ENCODE results near the gene VIT. TPM values are rescaled to one million over a fixed set of nuclear protein-coding genes. Genes with fewer than 3 reads are reported as not detected.
A peak's percentile ranks its signal among the peaks of the same experiment; 100 is the strongest.

Gene VIT
- total and polyA plus RNA-seq, 2 experiments from 2014 or later = not detected

DNA sequence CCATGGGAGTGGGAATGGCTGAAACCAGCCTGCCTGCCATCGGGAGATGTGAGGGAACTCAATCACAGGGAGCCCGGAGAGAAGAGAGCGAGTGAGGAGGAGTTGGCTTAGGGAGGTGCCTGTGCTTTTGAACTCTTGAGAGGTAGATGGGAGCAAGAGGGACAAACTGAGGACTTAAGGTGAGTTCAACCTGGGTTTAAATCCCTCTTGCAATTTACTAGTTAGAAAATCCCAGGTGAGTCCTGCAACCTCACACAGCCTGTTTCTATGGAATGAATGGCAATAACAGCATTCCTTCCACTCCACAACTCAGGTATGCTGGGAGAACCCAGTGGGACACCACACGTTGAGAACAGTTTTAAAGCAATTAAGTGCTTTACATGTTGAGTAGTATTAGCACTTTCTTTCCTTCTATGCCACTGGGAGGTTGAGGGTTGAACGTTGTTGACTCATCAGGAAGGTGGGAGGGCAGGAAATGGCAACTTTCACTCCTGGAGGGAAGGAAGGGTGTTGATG, 57.3 kb downstream of the VIT start:
- Mint-ChIP-seq H3K4me1 (peaks cover 40% of the 10 kb centered on the region), H3K27ac (peak overlapping the region; percentile 92), H3K36me3 (ENCODE audit: low read depth) (no peaks in the 10 kb centered on the region), H3K27me3 (ENCODE audit: insufficient read depth, low read depth, poor library complexity) (peaks cover 12% of the 10 kb centered on the region), H3K9me3 (no peaks in the 10 kb centered on the region; the same call in 2 of the 3 replicates), H3K4me3 (peak overlapping the region; percentile 11; the same call in 1 of the 3 replicates)
- peak; percentile 84 for ATAC-seq
- no peaks in the 10 kb centered on the region for H3K36me3 ChIP-seq (ENCODE audit: insufficient read depth)
- no peak overlapping the region for H3K4me3 ChIP-seq
- no peaks in the 10 kb centered on the region for H3K79me2 ChIP-seq (replicated peaks; ENCODE audit: insufficient read depth)
- no peaks in the 10 kb centered on the region for H3F3A ChIP-seq (replicated peaks; ENCODE audit: low read depth)
- H3K9me2 ChIP-seq (ENCODE audit: insufficient read depth) = no peaks in the 10 kb centered on the region
- 0 out of 2 replicates have a peak overlapping the region, but pooled peaks have one; percentile 22 for H3K4me2 ChIP-seq
- TF ChIP-seq ZNF114 (CRISPR knock-in tag; IDR thresholded peaks at IDR 0.05) (no peak), NANOG (IDR thresholded peaks at IDR 0.05; ENCODE audit: borderline replicate concordance) (peak; percentile 81), STAT1 (IDR thresholded peaks at IDR 0.05; ENCODE audit: unreplicated experiment) (no peak), CREB1 (CRISPR knock-in tag; IDR thresholded peaks at IDR 0.05; ENCODE audit: low read depth) (peak; percentile 36)
- TF ChIP-seq, protein P1, sequence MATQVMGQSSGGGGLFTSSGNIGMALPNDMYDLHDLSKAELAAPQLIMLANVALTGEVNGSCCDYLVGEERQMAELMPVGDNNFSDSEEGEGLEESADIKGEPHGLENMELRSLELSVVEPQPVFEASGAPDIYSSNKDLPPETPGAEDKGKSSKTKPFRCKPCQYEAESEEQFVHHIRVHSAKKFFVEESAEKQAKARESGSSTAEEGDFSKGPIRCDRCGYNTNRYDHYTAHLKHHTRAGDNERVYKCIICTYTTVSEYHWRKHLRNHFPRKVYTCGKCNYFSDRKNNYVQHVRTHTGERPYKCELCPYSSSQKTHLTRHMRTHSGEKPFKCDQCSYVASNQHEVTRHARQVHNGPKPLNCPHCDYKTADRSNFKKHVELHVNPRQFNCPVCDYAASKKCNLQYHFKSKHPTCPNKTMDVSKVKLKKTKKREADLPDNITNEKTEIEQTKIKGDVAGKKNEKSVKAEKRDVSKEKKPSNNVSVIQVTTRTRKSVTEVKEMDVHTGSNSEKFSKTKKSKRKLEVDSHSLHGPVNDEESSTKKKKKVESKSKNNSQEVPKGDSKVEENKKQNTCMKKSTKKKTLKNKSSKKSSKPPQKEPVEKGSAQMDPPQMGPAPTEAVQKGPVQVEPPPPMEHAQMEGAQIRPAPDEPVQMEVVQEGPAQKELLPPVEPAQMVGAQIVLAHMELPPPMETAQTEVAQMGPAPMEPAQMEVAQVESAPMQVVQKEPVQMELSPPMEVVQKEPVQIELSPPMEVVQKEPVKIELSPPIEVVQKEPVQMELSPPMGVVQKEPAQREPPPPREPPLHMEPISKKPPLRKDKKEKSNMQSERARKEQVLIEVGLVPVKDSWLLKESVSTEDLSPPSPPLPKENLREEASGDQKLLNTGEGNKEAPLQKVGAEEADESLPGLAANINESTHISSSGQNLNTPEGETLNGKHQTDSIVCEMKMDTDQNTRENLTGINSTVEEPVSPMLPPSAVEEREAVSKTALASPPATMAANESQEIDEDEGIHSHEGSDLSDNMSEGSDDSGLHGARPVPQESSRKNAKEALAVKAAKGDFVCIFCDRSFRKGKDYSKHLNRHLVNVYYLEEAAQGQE (IDR thresholded peaks at IDR 0.05; ENCODE audit: unreplicated experiment) = no peak
- TF ChIP-seq, protein P2, sequence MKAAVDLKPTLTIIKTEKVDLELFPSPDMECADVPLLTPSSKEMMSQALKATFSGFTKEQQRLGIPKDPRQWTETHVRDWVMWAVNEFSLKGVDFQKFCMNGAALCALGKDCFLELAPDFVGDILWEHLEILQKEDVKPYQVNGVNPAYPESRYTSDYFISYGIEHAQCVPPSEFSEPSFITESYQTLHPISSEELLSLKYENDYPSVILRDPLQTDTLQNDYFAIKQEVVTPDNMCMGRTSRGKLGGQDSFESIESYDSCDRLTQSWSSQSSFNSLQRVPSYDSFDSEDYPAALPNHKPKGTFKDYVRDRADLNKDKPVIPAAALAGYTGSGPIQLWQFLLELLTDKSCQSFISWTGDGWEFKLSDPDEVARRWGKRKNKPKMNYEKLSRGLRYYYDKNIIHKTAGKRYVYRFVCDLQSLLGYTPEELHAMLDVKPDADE (IDR thresholded peaks at IDR 0.05) = peak; percentile 5; the same call in 1 of the 2 replicates
- peak overlapping the region; percentile 67 for H3K27ac ChIP-seq (ENCODE audit: low read depth)
- DNase-seq (ENCODE audit: low spot score) = peak; percentile 67
- H4K20me1 ChIP-seq (replicated peaks; ENCODE audit: insufficient read depth) = no peaks in the 10 kb centered on the region
- H3K27me3 ChIP-seq (ENCODE audit: insufficient read depth) = no peaks in the 10 kb centered on the region
- H3K4me1 ChIP-seq (ENCODE audit: insufficient read depth) = peaks cover 15% of the 10 kb centered on the region
- peak overlapping the region; percentile 90; the same call in 1 of the 2 replicates for H2AFZ ChIP-seq

DNA sequence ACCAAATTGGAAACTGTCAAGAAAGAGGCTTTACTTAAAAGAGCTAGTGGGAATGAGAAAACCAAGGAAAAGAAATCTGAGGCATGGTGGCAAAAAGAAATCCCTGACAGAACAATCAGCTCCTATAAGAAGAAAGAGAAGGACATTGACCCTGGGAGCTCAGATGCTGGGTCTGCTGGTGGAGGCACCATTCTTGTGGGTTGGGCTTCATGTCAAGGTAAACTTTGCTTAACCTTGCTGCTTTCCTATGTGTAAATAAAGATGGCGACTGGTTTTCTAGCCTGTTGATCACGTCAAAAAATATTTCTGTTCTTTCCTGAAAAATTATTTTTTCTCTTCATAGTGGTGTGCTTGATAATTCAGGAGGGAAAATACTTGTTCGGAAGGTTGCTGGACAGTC, 58.1 kb downstream of the VIT start:
- Histone ChIP-seq H3K4me2 (no peak overlapping the region), H2AFZ (no peak overlapping the region), H3K4me3 (no peak overlapping the region), H4K20me1 (replicated peaks; ENCODE audit: insufficient read depth) (no peaks in the 10 kb centered on the region), H3K4me1 (ENCODE audit: insufficient read depth) (peaks cover 15% of the 10 kb centered on the region), H3K27ac (ENCODE audit: low read depth) (no peak overlapping the region), H3F3A (replicated peaks; ENCODE audit: low read depth) (no peaks in the 10 kb centered on the region), H3K79me2 (replicated peaks; ENCODE audit: insufficient read depth) (no peaks in the 10 kb centered on the region), H3K9me2 (ENCODE audit: insufficient read depth) (no peaks in the 10 kb centered on the region), H3K36me3 (ENCODE audit: insufficient read depth) (no peaks in the 10 kb centered on the region), H3K27me3 (ENCODE audit: insufficient read depth) (no peaks in the 10 kb centered on the region)
- Mint-ChIP-seq H3K27ac (no peak overlapping the region), H3K27me3 (ENCODE audit: insufficient read depth, low read depth, poor library complexity) (peaks cover 12% of the 10 kb centered on the region), H3K36me3 (ENCODE audit: low read depth) (no peaks in the 10 kb centered on the region), H3K4me1 (peaks cover 40% of the 10 kb centered on the region), H3K9me3 (no peaks in the 10 kb centered on the region; the same call in 2 of the 3 replicates), H3K4me3 (no peak overlapping the region)
- no peak for ATAC-seq
- no peak for DNase-seq (ENCODE audit: low spot score)
- TF ChIP-seq, protein P3, sequence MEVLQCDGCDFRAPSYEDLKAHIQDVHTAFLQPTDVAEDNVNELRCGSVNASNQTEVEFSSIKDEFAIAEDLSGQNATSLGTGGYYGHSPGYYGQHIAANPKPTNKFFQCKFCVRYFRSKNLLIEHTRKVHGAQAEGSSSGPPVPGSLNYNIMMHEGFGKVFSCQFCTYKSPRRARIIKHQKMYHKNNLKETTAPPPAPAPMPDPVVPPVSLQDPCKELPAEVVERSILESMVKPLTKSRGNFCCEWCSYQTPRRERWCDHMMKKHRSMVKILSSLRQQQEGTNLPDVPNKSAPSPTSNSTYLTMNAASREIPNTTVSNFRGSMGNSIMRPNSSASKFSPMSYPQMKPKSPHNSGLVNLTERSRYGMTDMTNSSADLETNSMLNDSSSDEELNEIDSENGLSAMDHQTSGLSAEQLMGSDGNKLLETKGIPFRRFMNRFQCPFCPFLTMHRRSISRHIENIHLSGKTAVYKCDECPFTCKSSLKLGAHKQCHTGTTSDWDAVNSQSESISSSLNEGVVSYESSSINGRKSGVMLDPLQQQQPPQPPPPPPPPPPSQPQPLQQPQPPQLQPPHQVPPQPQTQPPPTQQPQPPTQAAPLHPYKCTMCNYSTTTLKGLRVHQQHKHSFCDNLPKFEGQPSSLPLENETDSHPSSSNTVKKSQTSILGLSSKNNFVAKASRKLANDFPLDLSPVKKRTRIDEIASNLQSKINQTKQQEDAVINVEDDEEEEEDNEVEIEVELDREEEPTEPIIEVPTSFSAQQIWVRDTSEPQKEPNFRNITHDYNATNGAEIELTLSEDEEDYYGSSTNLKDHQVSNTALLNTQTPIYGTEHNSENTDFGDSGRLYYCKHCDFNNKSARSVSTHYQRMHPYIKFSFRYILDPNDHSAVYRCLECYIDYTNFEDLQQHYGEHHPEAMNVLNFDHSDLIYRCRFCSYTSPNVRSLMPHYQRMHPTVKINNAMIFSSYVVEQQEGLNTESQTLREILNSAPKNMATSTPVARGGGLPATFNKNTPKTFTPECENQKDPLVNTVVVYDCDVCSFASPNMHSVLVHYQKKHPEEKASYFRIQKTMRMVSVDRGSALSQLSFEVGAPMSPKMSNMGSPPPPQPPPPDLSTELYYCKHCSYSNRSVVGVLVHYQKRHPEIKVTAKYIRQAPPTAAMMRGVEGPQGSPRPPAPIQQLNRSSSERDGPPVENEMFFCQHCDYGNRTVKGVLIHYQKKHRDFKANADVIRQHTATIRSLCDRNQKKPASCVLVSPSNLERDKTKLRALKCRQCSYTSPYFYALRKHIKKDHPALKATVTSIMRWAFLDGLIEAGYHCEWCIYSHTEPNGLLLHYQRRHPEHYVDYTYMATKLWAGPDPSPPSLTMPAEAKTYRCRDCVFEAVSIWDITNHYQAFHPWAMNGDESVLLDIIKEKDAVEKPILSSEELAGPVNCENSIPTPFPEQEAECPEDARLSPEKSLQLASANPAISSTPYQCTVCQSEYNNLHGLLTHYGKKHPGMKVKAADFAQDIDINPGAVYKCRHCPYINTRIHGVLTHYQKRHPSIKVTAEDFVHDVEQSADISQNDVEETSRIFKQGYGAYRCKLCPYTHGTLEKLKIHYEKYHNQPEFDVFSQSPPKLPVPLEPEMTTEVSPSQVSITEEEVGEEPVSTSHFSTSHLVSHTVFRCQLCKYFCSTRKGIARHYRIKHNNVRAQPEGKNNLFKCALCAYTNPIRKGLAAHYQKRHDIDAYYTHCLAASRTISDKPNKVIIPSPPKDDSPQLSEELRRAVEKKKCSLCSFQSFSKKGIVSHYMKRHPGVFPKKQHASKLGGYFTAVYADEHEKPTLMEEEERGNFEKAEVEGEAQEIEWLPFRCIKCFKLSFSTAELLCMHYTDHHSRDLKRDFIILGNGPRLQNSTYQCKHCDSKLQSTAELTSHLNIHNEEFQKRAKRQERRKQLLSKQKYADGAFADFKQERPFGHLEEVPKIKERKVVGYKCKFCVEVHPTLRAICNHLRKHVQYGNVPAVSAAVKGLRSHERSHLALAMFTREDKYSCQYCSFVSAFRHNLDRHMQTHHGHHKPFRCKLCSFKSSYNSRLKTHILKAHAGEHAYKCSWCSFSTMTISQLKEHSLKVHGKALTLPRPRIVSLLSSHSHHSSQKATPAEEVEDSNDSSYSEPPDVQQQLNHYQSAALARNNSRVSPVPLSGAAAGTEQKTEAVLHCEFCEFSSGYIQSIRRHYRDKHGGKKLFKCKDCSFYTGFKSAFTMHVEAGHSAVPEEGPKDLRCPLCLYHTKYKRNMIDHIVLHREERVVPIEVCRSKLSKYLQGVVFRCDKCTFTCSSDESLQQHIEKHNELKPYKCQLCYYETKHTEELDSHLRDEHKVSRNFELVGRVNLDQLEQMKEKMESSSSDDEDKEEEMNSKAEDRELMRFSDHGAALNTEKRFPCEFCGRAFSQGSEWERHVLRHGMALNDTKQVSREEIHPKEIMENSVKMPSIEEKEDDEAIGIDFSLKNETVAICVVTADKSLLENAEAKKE (CRISPR knock-in tag; IDR thresholded peaks at IDR 0.05) = no peak

Data from GM23338 (cell line).